ENCODE measurements around the gene FAM162A. TPM values are rescaled to one million over a fixed set of nuclear protein-coding genes. Genes with fewer than 3 reads are reported as not detected.

Gene FAM162A
- total and polyA plus RNA-seq, 9 of the 15 experiments (the other 6 are each of a cell fraction or from before 2014, with no cell fraction given) = 37.5 to 211 (median 101) TPM

DNA sequence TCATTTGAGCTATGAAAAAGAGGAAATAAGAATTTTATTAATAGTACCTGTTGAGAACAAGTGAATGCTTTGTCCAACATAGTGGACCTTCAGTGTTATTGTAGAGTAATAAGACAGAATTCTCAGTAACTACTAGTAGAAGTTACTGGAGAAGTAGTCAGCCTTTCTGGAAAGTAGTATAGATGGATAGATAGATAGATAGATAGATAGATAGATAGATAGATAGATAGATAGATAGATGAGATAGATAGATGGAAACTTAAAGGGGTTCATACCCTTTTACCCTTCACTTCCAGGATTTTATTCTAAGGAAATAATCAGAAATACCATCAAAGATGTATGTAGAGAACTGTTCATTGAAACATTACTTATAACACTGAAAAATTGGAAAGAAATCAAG is 5.2 kb downstream of the FAM162A start:
- no peak for FAIRE-seq
- 0 out of 2 replicates have a peak, but pooled peaks cover 5% of the 10 kb centered on the region for H4K20me1 ChIP-seq (replicated peaks; ENCODE audit: control insufficient read depth, insufficient read depth, low read length)
- H3K4me3 ChIP-seq = no peak overlapping the region
- H3K79me2 ChIP-seq (ENCODE audit: control insufficient read depth, insufficient read depth, low read length) = peaks cover 84% of the 10 kb centered on the region
- BruUV-seq (replicated peaks) = no TSS peak
- H3K27me3 ChIP-seq (ENCODE audit: control insufficient read depth in 2 of 2, insufficient read depth in 2 of 2, low read length in 2 of 2) = no peaks in the 10 kb centered on the region
- ATAC-seq = no peak
- H3K36me3 ChIP-seq (ENCODE audit: control insufficient read depth, insufficient read depth, low read length) = peaks cover 44% of the 10 kb centered on the region
- no peaks in the 10 kb centered on the region for H3K9me3 ChIP-seq (replicated peaks; ENCODE audit: control insufficient read depth, insufficient read depth, low read depth, low read length)
- H3K4me2 ChIP-seq (ENCODE audit: insufficient read depth, low read length) = no peak overlapping the region
- H3K9me1 ChIP-seq (ENCODE audit: control insufficient read depth, insufficient read depth, low read length) = no peaks in the 10 kb centered on the region
- in situ Hi-C loops (cut with MboI) = no loop called here
- TF ChIP-seq HDAC8 (tag; IDR thresholded peaks at IDR 0.05) = no peak
- TF ChIP-seq CBFA2T3 (IDR thresholded peaks at IDR 0.05) = no peak
- no peak for TF ChIP-seq SMC3 (conservative IDR thresholded peaks at IDR 0.05; ENCODE audit: insufficient read depth, low read depth, low read length)
- no peak for TF ChIP-seq NR2F6 (CRISPR knock-in tag; IDR thresholded peaks at IDR 0.05)
- TF ChIP-seq GABPB2 (CRISPR knock-in tag; conservative IDR thresholded peaks at IDR 0.05) = no peak
- peak; percentile 94 for TF ChIP-seq DACH1 (IDR thresholded peaks at IDR 0.05; ENCODE audit: partially characterized antibody)
- no peak for TF ChIP-seq TBL1XR1 (IDR thresholded peaks at IDR 0.05; ENCODE audit: low read length in 2 of 2)
- no peak for TF ChIP-seq NCOA2 (IDR thresholded peaks at IDR 0.05; ENCODE audit: partially characterized antibody in 2 of 2)
- H3K4me1 ChIP-seq (replicated peaks in 1 of 2; ENCODE audit: control insufficient read depth in 2 of 2, insufficient read depth in 2 of 2, low read length in 2 of 2) = peaks cover 1 to 6% of the 10 kb centered on the region in 2 experiments; a peak in 3 of 5 replicates
- H2AFZ ChIP-seq (ENCODE audit: low read depth, low read length) = no peak overlapping the region
- intact Hi-C loops (cut with micrococcal nuclease) = no loop called here
- POLR2A ChIA-PET = no interaction called here
- CTCF ChIA-PET (ENCODE audit: low intra/inter-chr PET ratio) = no interaction called here
- no peak for DNase-seq (ENCODE audit: extremely low read depth in 1 of 4, low spot score in 3 of 4)
- no peak overlapping the region for H3K27ac ChIP-seq (ENCODE audit: extremely low read depth, low read depth, low read length)
- no peak overlapping the region for H3K9ac ChIP-seq (ENCODE audit: insufficient read depth in 1 of 2, low read depth in 2 of 2, low read length in 2 of 2)

All from K562 (cell line).